ENCODE data around the gene CCDC97.

DNA sequence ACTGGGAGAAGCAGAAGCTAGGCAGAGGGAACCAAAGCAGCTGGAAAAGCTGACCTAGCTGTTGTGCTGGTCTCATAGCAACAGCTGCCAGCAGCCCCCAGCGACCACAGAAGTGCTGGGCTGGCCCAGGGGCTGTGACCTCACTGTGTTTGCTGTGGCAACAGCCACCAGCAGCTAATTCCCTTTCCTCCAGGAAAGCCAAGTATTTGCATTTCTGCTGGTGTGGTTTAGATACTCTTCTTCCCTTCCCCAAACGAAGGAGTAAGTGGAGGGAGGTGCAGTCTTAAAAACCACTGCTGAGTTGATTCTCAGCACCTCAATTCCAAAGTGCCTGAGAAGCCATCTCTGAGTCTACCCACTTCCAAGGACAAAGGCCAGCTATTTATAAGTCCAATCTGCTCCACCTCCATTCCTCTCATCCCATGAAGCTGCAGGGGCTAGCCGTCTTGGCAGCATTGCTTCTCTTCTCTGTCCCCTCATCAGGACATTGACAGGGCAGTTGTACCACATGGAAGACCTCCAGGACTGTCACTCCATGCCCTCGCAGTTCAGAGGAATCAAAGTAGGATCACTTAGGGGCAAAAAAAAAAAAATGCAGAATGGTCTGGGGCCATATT is 11.5 kb upstream of the CCDC97 start:
- TF ChIP-seq POLR2A (IDR thresholded peaks at IDR 0.05) (no peak), POLR2AphosphoS5 (IDR thresholded peaks at IDR 0.05) (peak; percentile 62 to 82 (median 63))

Data from spleen (tissue), 3 donors.